ENCODE data around the gene SYT9. TPM values are rescaled to one million over a fixed set of nuclear protein-coding genes. Genes with fewer than 3 reads are reported as not detected.

The SYT9 gene
- total RNA-seq, 1 donor from 2014 or later, result 5.3 TPM

GRCh38 chr11:7376386-7376785 lies 124.7 kb downstream of the SYT9 start:
- no peaks in the 10 kb centered on the region for H3K9me3 ChIP-seq (ENCODE audit: low read depth)
- no peak for TF ChIP-seq EZH2phosphoT487 (IDR thresholded peaks at IDR 0.05)
- no peak for TF ChIP-seq CTCF (IDR thresholded peaks at IDR 0.05)
- H3F3A ChIP-seq (ENCODE audit: low read depth), result no peaks in the 10 kb centered on the region
- no peaks in the 10 kb centered on the region for H3K27me3 ChIP-seq
- no peak overlapping the region for H2AFZ ChIP-seq (replicated peaks)
- Mint-ChIP-seq H3K27ac (no peak overlapping the region), H3K4me3 (no peak overlapping the region), H3K27me3 (ENCODE audit: insufficient read depth, low read depth) (no peaks in the 10 kb centered on the region), H3K9me3 (peaks cover 6% of the 10 kb centered on the region), H3K4me1 (peaks cover 7% of the 10 kb centered on the region), H3K36me3 (no peaks in the 10 kb centered on the region)
- H3K4me2 ChIP-seq, result no peak overlapping the region
- DNase-seq (ENCODE audit: low spot score), result no peak
- H4K20me1 ChIP-seq (ENCODE audit: low read depth), result no peaks in the 10 kb centered on the region
- H3K27ac ChIP-seq, result no peak overlapping the region
- no peaks in the 10 kb centered on the region for H3K4me1 ChIP-seq
- H3K36me3 ChIP-seq, result no peaks in the 10 kb centered on the region
- H3K79me2 ChIP-seq (ENCODE audit: low read depth), result no peaks in the 10 kb centered on the region
- no peak overlapping the region for H3K4me3 ChIP-seq
- H3K9ac ChIP-seq, result no peak overlapping the region

- Histone ChIP-seq H3K4me1 (no peaks in the 10 kb centered on the region), H3K27ac (no peak overlapping the region), H3K79me2 (ENCODE audit: low read depth) (no peaks in the 10 kb centered on the region), H3K4me3 (no peak overlapping the region), H3F3A (ENCODE audit: low read depth) (no peaks in the 10 kb centered on the region), H2AFZ (replicated peaks) (no peak overlapping the region), H3K27me3 (no peaks in the 10 kb centered on the region), H3K9me3 (ENCODE audit: low read depth) (no peaks in the 10 kb centered on the region), H3K4me2 (no peak overlapping the region), H3K36me3 (no peaks in the 10 kb centered on the region), H4K20me1 (ENCODE audit: low read depth) (no peaks in the 10 kb centered on the region), H3K9ac (no peak overlapping the region)
- Mint-ChIP-seq H3K27me3 (ENCODE audit: insufficient read depth, low read depth) (no peaks in the 10 kb centered on the region), H3K9me3 (no peaks in the 10 kb centered on the region), H3K27ac (no peak overlapping the region), H3K4me3 (no peak overlapping the region), H3K4me1 (peaks cover 7% of the 10 kb centered on the region), H3K36me3 (no peaks in the 10 kb centered on the region)
- TF ChIP-seq CTCF (IDR thresholded peaks at IDR 0.05) (no peak), EZH2phosphoT487 (IDR thresholded peaks at IDR 0.05) (no peak), EZH2 (IDR thresholded peaks at IDR 0.05) (no peak)
- no peak for DNase-seq (ENCODE audit: low spot score)
These were observed 130.2 kb downstream of the SYT9 start for GRCh38 chr11:7381937-7382336.

GRCh38 chr11:7383406-7383805 lies 131.7 kb downstream of the SYT9 start:
- Histone ChIP-seq H3K4me1 (no peaks in the 10 kb centered on the region), H3K4me3 (no peak overlapping the region), H3F3A (ENCODE audit: low read depth) (no peaks in the 10 kb centered on the region), H3K27me3 (no peaks in the 10 kb centered on the region), H3K36me3 (no peaks in the 10 kb centered on the region), H3K9ac (no peak overlapping the region), H2AFZ (replicated peaks) (no peak overlapping the region), H3K4me2 (no peak overlapping the region), H3K79me2 (ENCODE audit: low read depth) (no peaks in the 10 kb centered on the region), H4K20me1 (ENCODE audit: low read depth) (no peaks in the 10 kb centered on the region), H3K27ac (no peak overlapping the region), H3K9me3 (ENCODE audit: low read depth) (no peaks in the 10 kb centered on the region)
- Mint-ChIP-seq H3K27ac (no peak overlapping the region), H3K9me3 (no peaks in the 10 kb centered on the region), H3K27me3 (ENCODE audit: insufficient read depth, low read depth) (no peaks in the 10 kb centered on the region), H3K4me1 (no peaks in the 10 kb centered on the region), H3K4me3 (no peak overlapping the region), H3K36me3 (no peaks in the 10 kb centered on the region)
- no peak for DNase-seq (ENCODE audit: low spot score)
- no peak for TF ChIP-seq EZH2 (IDR thresholded peaks at IDR 0.05)
- TF ChIP-seq CTCF (IDR thresholded peaks at IDR 0.05), result no peak
- no peak for TF ChIP-seq EZH2phosphoT487 (IDR thresholded peaks at IDR 0.05)

- no peak overlapping the region for H3K4me3 ChIP-seq
- H4K20me1 ChIP-seq (ENCODE audit: low read depth), result no peaks in the 10 kb centered on the region
- H3K4me1 ChIP-seq, result no peaks in the 10 kb centered on the region
- H3K9ac ChIP-seq, result no peak overlapping the region
- H3K79me2 ChIP-seq (ENCODE audit: low read depth), result no peaks in the 10 kb centered on the region
- no peak for DNase-seq (ENCODE audit: low spot score)
- no peak overlapping the region for H2AFZ ChIP-seq (replicated peaks)
- no peaks in the 10 kb centered on the region for H3F3A ChIP-seq (ENCODE audit: low read depth)
- no peaks in the 10 kb centered on the region for H3K27me3 ChIP-seq
- no peak overlapping the region for H3K27ac ChIP-seq
- TF ChIP-seq EZH2phosphoT487 (IDR thresholded peaks at IDR 0.05) (no peak), CTCF (IDR thresholded peaks at IDR 0.05) (no peak), EZH2 (IDR thresholded peaks at IDR 0.05) (no peak)
- H3K4me2 ChIP-seq, result no peak overlapping the region
- H3K9me3 Mint-ChIP-seq, result no peaks in the 10 kb centered on the region
- H3K9me3 ChIP-seq (ENCODE audit: low read depth), result no peaks in the 10 kb centered on the region
- no peaks in the 10 kb centered on the region for H3K27me3 Mint-ChIP-seq (ENCODE audit: insufficient read depth, low read depth)
- no peaks in the 10 kb centered on the region for H3K36me3 Mint-ChIP-seq
- H3K27ac Mint-ChIP-seq, result no peak overlapping the region
- no peak overlapping the region for H3K4me3 Mint-ChIP-seq
- H3K4me1 Mint-ChIP-seq, result no peaks in the 10 kb centered on the region
- H3K36me3 ChIP-seq, result no peaks in the 10 kb centered on the region
These were observed 133.0 kb downstream of the SYT9 start for GRCh38 chr11:7384691-7385090.
